Small intestine (tissue), 7 donors: ENCODE measurements around the gene MSANTD2. TPM values are rescaled to one million over a fixed set of nuclear protein-coding genes. Genes with fewer than 3 reads are reported as not detected.

Experiments used
- DNase-seq, 2 donors: peaks; one replicate each; pipeline versions ENCODE4 v3.0.0 to v3.0.0-alpha.2; 2013
- FAIRE-seq: peaks from 2 replicates; lab custom pipeline; 2012; peaks lifted over from hg19 to GRCh38; lab: Jason Lieb, UNC
- H3K27ac ChIP-seq, 3 donors: one replicate each; pipeline ENCODE4 v1.5.1; 2013; ENCODE audit warnings: low read length in 2 of 3, mild to moderate bottlenecking in 2 of 3, control low read depth in 1 of 3, inconsistent platforms in 1 of 3, low read depth in 1 of 3, moderate library complexity in 1 of 3
- H3K27me3 ChIP-seq, 3 donors: one replicate each; pipeline ENCODE4 v1.6.1; 2013; ENCODE audit warnings: low read length in 3 of 3, inconsistent platforms in 1 of 3; ENCODE audit not compliant: control insufficient read depth in 3 of 3, insufficient read depth in 3 of 3
- H3K36me3 ChIP-seq, 3 donors: one replicate each; pipeline ENCODE4 v1.6.1; 2013; ENCODE audit warnings: low read length in 3 of 3, inconsistent platforms in 1 of 3, low read depth in 1 of 3, mild to moderate bottlenecking in 1 of 3, moderate library complexity in 1 of 3; ENCODE audit not compliant: control insufficient read depth in 3 of 3, insufficient read depth in 2 of 3
- H3K4me1 ChIP-seq, 3 donors: one replicate each; pipeline ENCODE4 v1.6.1; 2013; ENCODE audit warnings: low read length in 2 of 3, inconsistent platforms in 1 of 3, low read depth in 1 of 3, mild to moderate bottlenecking in 1 of 3, moderate library complexity in 1 of 3; ENCODE audit not compliant: control insufficient read depth in 3 of 3, insufficient read depth in 2 of 3
- H3K4me3 ChIP-seq, 3 donors: one replicate each; pipeline ENCODE4 v1.5.1; 2013; ENCODE audit warnings: low read length in 3 of 3, control low read depth in 1 of 3, inconsistent platforms in 1 of 3, low read depth in 1 of 3, mild to moderate bottlenecking in 1 of 3, moderate library complexity in 1 of 3
- H3K9me3 ChIP-seq, 2 donors: one replicate each; pipeline ENCODE4 v1.6.1; 2013; ENCODE audit warnings: low read depth in 1 of 2, low read length in 1 of 2; ENCODE audit not compliant: control insufficient read depth in 2 of 2, insufficient read depth in 1 of 2
- WGBS, 3 donors: extraction: QIAGEN DNeasy Blood & Tissue Kit; methylation state at CpG; one replicate each; pipeline ENCODE4 v1.1.7; 2013; 5-methylcytosine and 5-hydroxymethylcytosine counted together
- polyA plus RNA-seq, 4 donors: library from polyadenylated mRNA; stranded (reverse) in 3 of 4; unstranded in 1 of 4; fragments of 200-250 nt in 3 of 4; fragments of 120-200 nt in 1 of 4; gene quantifications; one replicate each; pipeline versions ENCODE4 v1.2.1 to v1.2.3, GENCODE V29; 2013
- donor health status: healthy with polysubstance abuse.
- donor health status: control.
- donor health status: control.
- donor health status: Bipolar disorder and iron deficiency.
- donor health status: healthy.

MSANTD2 gene
- polyA plus RNA-seq, 4 donors = 4.4 to 19.9 (median 6.4) TPM

GRCh38 chr11:124830749-124831148 lies 30.5 kb upstream of the MSANTD2 start:
- H3K36me3 ChIP-seq = no peaks in the 10 kb centered on the region
- H3K9me3 ChIP-seq = no peaks in the 10 kb centered on the region
- H3K27ac ChIP-seq = no peak overlapping the region
- 89 to 92% (median 91%) methylated on average over 3 of the region's 3 CpGs for WGBS, 3 donors
- H3K4me1 ChIP-seq = no peaks in the 10 kb centered on the region
- no peak for DNase-seq
- H3K27me3 ChIP-seq = peaks cover 0 to 8% (median 0%) of the 10 kb centered on the region in 3 donors
- no peak overlapping the region for H3K4me3 ChIP-seq
- no peak for FAIRE-seq

GRCh38 chr11:124829986-124830385 lies 29.8 kb upstream of the MSANTD2 start:
- no peak for FAIRE-seq
- 72 to 89% (median 87%) methylated on average over 3 of the region's 3 CpGs for WGBS, 3 donors
- H3K4me1 ChIP-seq = no peaks in the 10 kb centered on the region
- no peak overlapping the region for H3K4me3 ChIP-seq
- no peak for DNase-seq
- H3K27me3 ChIP-seq = peaks cover 0 to 8% (median 0%) of the 10 kb centered on the region in 3 donors
- H3K27ac ChIP-seq = no peak overlapping the region
- no peaks in the 10 kb centered on the region for H3K9me3 ChIP-seq
- no peaks in the 10 kb centered on the region for H3K36me3 ChIP-seq

GRCh38 chr11:124825876-124826275 lies 25.7 kb upstream of the MSANTD2 start:
- H3K36me3 ChIP-seq = no peaks in the 10 kb centered on the region
- DNase-seq = no peak
- no peak overlapping the region for H3K4me3 ChIP-seq
- WGBS, 3 donors = 61 to 78% (median 67%) methylated on average over 3 of the region's 3 CpGs
- H3K9me3 ChIP-seq = no peaks in the 10 kb centered on the region
- H3K27me3 ChIP-seq = no peaks in the 10 kb centered on the region
- H3K27ac ChIP-seq = no peak overlapping the region
- no peak for FAIRE-seq
- H3K4me1 ChIP-seq = peaks cover 0 to 5% (median 0%) of the 10 kb centered on the region in 3 donors

GRCh38 chr11:124823512-124824376 lies 23.5 kb upstream of the MSANTD2 start:
- FAIRE-seq = no peak
- DNase-seq = peak in 1 of 2 donors; percentile 38
- WGBS, 3 donors = 31 to 45% (median 40%) methylated on average over 8 of the region's 8 CpGs
- Histone ChIP-seq H3K4me3 (no peak overlapping the region), H3K4me1 (peaks cover 0 to 5% (median 0%) of the 10 kb centered on the region in 3 donors), H3K27ac (no peak overlapping the region), H3K9me3 (no peaks in the 10 kb centered on the region), H3K36me3 (no peaks in the 10 kb centered on the region), H3K27me3 (peaks cover 0 to 4% (median 0%) of the 10 kb centered on the region in 3 donors)

- Histone ChIP-seq H3K4me1 (peaks cover 0 to 5% (median 0%) of the 10 kb centered on the region in 3 donors), H3K36me3 (no peaks in the 10 kb centered on the region), H3K27me3 (peaks cover 0 to 12% (median 0%) of the 10 kb centered on the region in 3 donors), H3K9me3 (no peaks in the 10 kb centered on the region), H3K4me3 (no peak overlapping the region), H3K27ac (no peak overlapping the region)
- 73 to 85% (median 79%) methylated on average over 6 of the region's 6 CpGs for WGBS, 3 donors
- FAIRE-seq (no peak), DNase-seq (no peak)
Observed at GRCh38 chr11:124821995-124822730, 22.0 kb upstream of the MSANTD2 start.

GRCh38 chr11:124817036-124817435 lies 16.8 kb upstream of the MSANTD2 start:
- no peak overlapping the region for H3K4me3 ChIP-seq
- no peaks in the 10 kb centered on the region for H3K4me1 ChIP-seq
- no peaks in the 10 kb centered on the region for H3K9me3 ChIP-seq
- no peak for FAIRE-seq
- no peaks in the 10 kb centered on the region for H3K36me3 ChIP-seq
- H3K27me3 ChIP-seq = peaks cover 0 to 26% (median 0%) of the 10 kb centered on the region in 3 donors
- WGBS, 3 donors = 23 to 73% (median 53%) methylated on average over 3 of the region's 3 CpGs
- H3K27ac ChIP-seq = no peak overlapping the region
- peak in 1 of 2 donors; percentile 67 for DNase-seq

GRCh38 chr11:124814739-124815138 lies 14.5 kb upstream of the MSANTD2 start:
- Histone ChIP-seq H3K27ac (no peak overlapping the region), H3K27me3 (peaks cover 0 to 24% (median 0%) of the 10 kb centered on the region in 3 donors), H3K36me3 (no peaks in the 10 kb centered on the region), H3K4me1 (no peaks in the 10 kb centered on the region), H3K4me3 (no peak overlapping the region), H3K9me3 (no peaks in the 10 kb centered on the region)
- no peak for FAIRE-seq
- WGBS, 3 donors = 91 to 96% (median 95%) methylated on average over 1 of the region's 1 CpG
- no peak for DNase-seq

GRCh38 chr11:124812876-124813275 lies 12.7 kb upstream of the MSANTD2 start:
- Histone ChIP-seq H3K4me3 (no peak overlapping the region), H3K27me3 (peaks cover 0 to 20% (median 0%) of the 10 kb centered on the region in 3 donors), H3K36me3 (no peaks in the 10 kb centered on the region), H3K27ac (no peak overlapping the region), H3K4me1 (no peaks in the 10 kb centered on the region), H3K9me3 (no peaks in the 10 kb centered on the region)
- FAIRE-seq (no peak), DNase-seq (no peak)
- 0 to 29% (median 11%) methylated on average over 1 of the region's 1 CpG for WGBS, 3 donors
